Measurements from ENCODE around the gene FSCN2.

- peak; percentile 89 for TF ChIP-seq CTCF (IDR thresholded peaks at IDR 0.05; ENCODE audit: low read length)
- no peak for TF ChIP-seq EZH2 (optimal IDR thresholded peaks at IDR 0.05; ENCODE audit: low read depth, low read length)
These were observed 43.8 kb upstream of the FSCN2 start for GRCh38 chr17:81484195-81484979.

Measured in MM.1S (cell line).